ENCODE results near the gene RNF212. TPM values are rescaled to one million over a fixed set of nuclear protein-coding genes. Genes with fewer than 3 reads are reported as not detected.

Gene RNF212
- total RNA-seq, 1 experiment from 2014 or later: not detected

- Histone ChIP-seq H3K4me1 (no peaks in the 10 kb centered on the region), H3K36me3 (ENCODE audit: control insufficient read depth, insufficient read depth, low read length) (no peaks in the 10 kb centered on the region), H3K4me3 (ENCODE audit: low read depth, low read length) (no peak overlapping the region), H3K9me3 (no peaks in the 10 kb centered on the region), H3K27me3 (replicated peaks; ENCODE audit: control insufficient read depth, insufficient read depth, low read length) (no peaks in the 10 kb centered on the region)
- Mint-ChIP-seq H3K9me3 (ENCODE audit: unreplicated experiment) (no peaks in the 10 kb centered on the region), H3K36me3 (ENCODE audit: insufficient read depth, unreplicated experiment) (no peaks in the 10 kb centered on the region), H3K27ac (ENCODE audit: unreplicated experiment) (no peak overlapping the region), H3K27me3 (ENCODE audit: insufficient read depth, unreplicated experiment) (peaks cover 20% of the 10 kb centered on the region), H3K4me1 (ENCODE audit: low read depth, unreplicated experiment) (no peaks in the 10 kb centered on the region), H3K4me3 (ENCODE audit: unreplicated experiment) (no peak overlapping the region)
- POLR2A ChIA-PET: no interaction called here
- intact Hi-C loops (cut with micrococcal nuclease; ENCODE audit: unreplicated experiment): no loop called here
- no peak for DNase-seq
- TF ChIP-seq, protein P1, sequence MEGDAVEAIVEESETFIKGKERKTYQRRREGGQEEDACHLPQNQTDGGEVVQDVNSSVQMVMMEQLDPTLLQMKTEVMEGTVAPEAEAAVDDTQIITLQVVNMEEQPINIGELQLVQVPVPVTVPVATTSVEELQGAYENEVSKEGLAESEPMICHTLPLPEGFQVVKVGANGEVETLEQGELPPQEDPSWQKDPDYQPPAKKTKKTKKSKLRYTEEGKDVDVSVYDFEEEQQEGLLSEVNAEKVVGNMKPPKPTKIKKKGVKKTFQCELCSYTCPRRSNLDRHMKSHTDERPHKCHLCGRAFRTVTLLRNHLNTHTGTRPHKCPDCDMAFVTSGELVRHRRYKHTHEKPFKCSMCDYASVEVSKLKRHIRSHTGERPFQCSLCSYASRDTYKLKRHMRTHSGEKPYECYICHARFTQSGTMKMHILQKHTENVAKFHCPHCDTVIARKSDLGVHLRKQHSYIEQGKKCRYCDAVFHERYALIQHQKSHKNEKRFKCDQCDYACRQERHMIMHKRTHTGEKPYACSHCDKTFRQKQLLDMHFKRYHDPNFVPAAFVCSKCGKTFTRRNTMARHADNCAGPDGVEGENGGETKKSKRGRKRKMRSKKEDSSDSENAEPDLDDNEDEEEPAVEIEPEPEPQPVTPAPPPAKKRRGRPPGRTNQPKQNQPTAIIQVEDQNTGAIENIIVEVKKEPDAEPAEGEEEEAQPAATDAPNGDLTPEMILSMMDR (IDR thresholded peaks at IDR 0.05; ENCODE audit: insufficient read depth in 1 of 2, low read depth in 1 of 2, low read length in 1 of 2, severe bottlenecking in 1 of 2, unreplicated experiment in 1 of 2): no peak
- CTCF ChIA-PET: no interaction called here
- no TSS peak for BruUV-seq (replicated peaks)
Observed at GRCh38 chr4:1062419-1062818, 50.9 kb downstream of the RNF212 start.

DNA sequence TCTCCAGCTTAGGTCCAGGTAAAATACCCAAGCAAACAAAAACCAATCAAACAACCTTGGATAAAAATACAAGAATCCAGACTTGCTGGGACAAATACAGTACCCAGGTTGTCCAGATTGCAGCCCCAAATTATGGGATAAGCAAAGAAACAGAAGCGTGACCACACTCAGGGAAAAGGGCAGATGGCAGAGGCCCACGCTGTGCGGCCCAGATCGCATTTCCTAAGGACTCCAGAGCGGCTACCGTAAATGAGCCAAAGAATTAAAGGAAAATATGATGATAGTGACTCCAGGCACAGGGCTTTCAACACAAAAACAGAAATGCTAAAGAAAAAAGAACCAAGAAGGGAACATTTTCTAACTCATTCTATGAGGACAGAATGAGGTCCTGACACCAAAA lies 51.6 kb downstream of the RNF212 start:
- Histone ChIP-seq H3K4me3 (ENCODE audit: low read depth, low read length) (no peak overlapping the region), H3K9me3 (no peaks in the 10 kb centered on the region), H3K4me1 (no peaks in the 10 kb centered on the region), H3K27me3 (replicated peaks; ENCODE audit: control insufficient read depth, insufficient read depth, low read length) (no peaks in the 10 kb centered on the region), H3K36me3 (ENCODE audit: control insufficient read depth, insufficient read depth, low read length) (no peaks in the 10 kb centered on the region)
- ChIA-PET CTCF (interaction anchor here (1.0 kb wide), 1 partner anchor 10 kb away, joined by 3 read pairs; no protein-coding TSS in a partner anchor), POLR2A (no interaction called here)
- Mint-ChIP-seq H3K36me3 (ENCODE audit: insufficient read depth, unreplicated experiment) (no peaks in the 10 kb centered on the region), H3K27ac (ENCODE audit: unreplicated experiment) (no peak overlapping the region), H3K27me3 (ENCODE audit: insufficient read depth, unreplicated experiment) (peaks cover 17% of the 10 kb centered on the region), H3K4me1 (ENCODE audit: low read depth, unreplicated experiment) (no peaks in the 10 kb centered on the region), H3K4me3 (ENCODE audit: unreplicated experiment) (no peak overlapping the region), H3K9me3 (ENCODE audit: unreplicated experiment) (no peaks in the 10 kb centered on the region)
- intact Hi-C loops (cut with micrococcal nuclease; ENCODE audit: unreplicated experiment): no loop called here
- BruUV-seq (replicated peaks): no TSS peak
- no peak for DNase-seq
- TF ChIP-seq, protein P1 (IDR thresholded peaks at IDR 0.05; ENCODE audit: insufficient read depth in 1 of 2, low read depth in 1 of 2, low read length in 1 of 2, severe bottlenecking in 1 of 2, unreplicated experiment in 1 of 2): no peak

GRCh38 chr4:1061056-1061700 lies 52.2 kb downstream of the RNF212 start:
- intact Hi-C loops (cut with micrococcal nuclease; ENCODE audit: unreplicated experiment): no loop called here
- TF ChIP-seq, protein P1 (IDR thresholded peaks at IDR 0.05; ENCODE audit: insufficient read depth in 1 of 2, low read depth in 1 of 2, low read length in 1 of 2, severe bottlenecking in 1 of 2, unreplicated experiment in 1 of 2): no peak
- Mint-ChIP-seq H3K36me3 (ENCODE audit: insufficient read depth, unreplicated experiment) (no peaks in the 10 kb centered on the region), H3K9me3 (ENCODE audit: unreplicated experiment) (no peaks in the 10 kb centered on the region), H3K27ac (ENCODE audit: unreplicated experiment) (no peak overlapping the region), H3K4me1 (ENCODE audit: low read depth, unreplicated experiment) (no peaks in the 10 kb centered on the region), H3K27me3 (ENCODE audit: insufficient read depth, unreplicated experiment) (peaks cover 14% of the 10 kb centered on the region), H3K4me3 (ENCODE audit: unreplicated experiment) (no peak overlapping the region)
- BruUV-seq (replicated peaks): no TSS peak
- Histone ChIP-seq H3K36me3 (ENCODE audit: control insufficient read depth, insufficient read depth, low read length) (no peaks in the 10 kb centered on the region), H3K27me3 (replicated peaks; ENCODE audit: control insufficient read depth, insufficient read depth, low read length) (no peaks in the 10 kb centered on the region), H3K4me3 (ENCODE audit: low read depth, low read length) (no peak overlapping the region), H3K4me1 (no peaks in the 10 kb centered on the region), H3K9me3 (no peaks in the 10 kb centered on the region)
- ChIA-PET CTCF (interaction anchor here (1.0 kb wide), 1 partner anchor 10 kb away, joined by 3 read pairs; no protein-coding TSS in a partner anchor), POLR2A (no interaction called here)
- DNase-seq: no peak
